Endodermal cell (in vitro differentiated cells): ENCODE results near the gene KLRF1. TPM values are rescaled to one million over a fixed set of nuclear protein-coding genes. Genes with fewer than 3 reads are reported as not detected.
"Not testable (repeated sequence)": the region's sequence is repeated elsewhere in the genome, so short reads cannot be mapped to it uniquely, and the experiment has no call there.

ENCODE experiments used
- DNase-seq: peaks from one replicate; pipeline ENCODE4 v3.0.0-alpha.2; 2017
- H3K27ac ChIP-seq: 2 replicates; pipeline ENCODE4 v1.5.1; 2013; ENCODE audit warnings: mild to moderate bottlenecking, low read depth, low read length, moderate library complexity
- H3K27me3 ChIP-seq: 2 replicates; pipeline ENCODE4 v1.6.1; 2013; ENCODE audit warnings: mild to moderate bottlenecking, low read length, moderate library complexity; ENCODE audit not compliant: insufficient read depth, control insufficient read depth, poor library complexity, severe bottlenecking
- H3K36me3 ChIP-seq: 2 replicates; pipeline ENCODE4 v1.7.0; 2013; ENCODE audit warnings: mild to moderate bottlenecking, low read length, moderate library complexity; ENCODE audit not compliant: control insufficient read depth, insufficient read depth
- H3K4me1 ChIP-seq: one replicate; pipeline ENCODE4 v1.7.0; 2013; ENCODE audit warnings: low read length; ENCODE audit not compliant: control insufficient read depth, insufficient read depth
- H3K4me3 ChIP-seq: 2 replicates; pipeline ENCODE4 v1.5.1; 2013; ENCODE audit warnings: mild to moderate bottlenecking, low read length, moderate library complexity
- H3K9ac ChIP-seq: 2 replicates; pipeline ENCODE4 v1.6.1; 2013; ENCODE audit warnings: mild to moderate bottlenecking, low read length, moderate library complexity; ENCODE audit not compliant: poor library complexity, severe bottlenecking; ENCODE audit errors: extremely low read depth
- H3K9me3 ChIP-seq: 2 replicates; pipeline ENCODE4 v1.6.1; 2013; ENCODE audit warnings: mild to moderate bottlenecking, low read length, moderate library complexity; ENCODE audit not compliant: control insufficient read depth
- H3K27ac Mint-ChIP-seq: 2 replicates; pipeline ENCODE4 v1.8.0; 2020; ENCODE audit warnings: mixed read lengths
- H3K27me3 Mint-ChIP-seq: 2 replicates; pipeline ENCODE4 v1.8.0; 2021; ENCODE audit warnings: mild to moderate bottlenecking, mixed read lengths; ENCODE audit not compliant: insufficient read depth
- H3K36me3 Mint-ChIP-seq: 2 replicates; pipeline ENCODE4 v1.8.0; 2020; ENCODE audit warnings: low read depth, mixed read lengths
- H3K4me1 Mint-ChIP-seq: 2 replicates; pipeline ENCODE4 v1.8.0; 2020; ENCODE audit warnings: mixed read lengths
- H3K4me3 Mint-ChIP-seq: 2 replicates; pipeline ENCODE4 v1.8.0; 2020; ENCODE audit warnings: mild to moderate bottlenecking, moderate library complexity, mixed read lengths
- H3K9me3 Mint-ChIP-seq: 2 replicates; pipeline ENCODE4 v1.8.0; 2020; ENCODE audit warnings: mild to moderate bottlenecking, mixed read lengths
- CTCF ChIP-seq: fragments of 200-600 bp; sonication (generic); conservative IDR thresholded peaks from 2 replicates; pipeline ENCODE4 v1.5.0; 2021; ENCODE audit warnings: antibody characterized with exemption, mild to moderate bottlenecking
- WGBS, 2 experiments: methylation state at CpG; one replicate each; pipeline versions ENCODE4 v1.1.5 to v1.1.7; 2013; ENCODE audit warnings: missing lambda C conversion rate in 2 of 2, mixed read lengths in 1 of 2; ENCODE audit not compliant: insufficient coverage in 1 of 2, insufficient read length in 1 of 2; 5-methylcytosine and 5-hydroxymethylcytosine counted together
- total RNA-seq, 2 donors: library from RNA; stranded (reverse); fragmentation: NEBNext Ultra II Directional in 1 of 2; extraction: Animal tissue kit (Norgen Biotek cat#: 25700) in 1 of 2; gene quantifications; 2 replicates in 1 of 2; 3 replicates in 1 of 2; pipeline ENCODE4 v1.2.1, GENCODE V29; 2021

KLRF1 gene
- total RNA-seq, 2 donors from 2014 or later = not detected

- TF ChIP-seq CTCF = no peak
- DNase-seq = no peak
- Mint-ChIP-seq H3K4me3 (no peak overlapping the region), H3K27ac (no peak overlapping the region), H3K4me1 (peaks cover 21% of the 10 kb centered on the region), H3K9me3 (peaks cover 5% of the 10 kb centered on the region), H3K36me3 (no peaks in the 10 kb centered on the region), H3K27me3 (no peaks in the 10 kb centered on the region)
- no peaks in the 10 kb centered on the region for H3K27me3 ChIP-seq
- WGBS, 2 experiments = 91% methylated on average over 3 of the region's 3 CpGs; no CpG with 5 or more reads in 1 of the 2 experiments
- H3K9me3 ChIP-seq = no peaks in the 10 kb centered on the region
- no peaks in the 10 kb centered on the region for H3K36me3 ChIP-seq
- H3K9ac ChIP-seq = no peak overlapping the region
- H3K4me3 ChIP-seq = no peak overlapping the region
- H3K4me1 ChIP-seq = no peaks in the 10 kb centered on the region
- H3K27ac ChIP-seq = no peak overlapping the region
These were observed 44.9 kb downstream of the KLRF1 start for GRCh38 chr12:9872162-9872561.

GRCh38 chr12:9872742-9873141, 45.5 kb downstream of the KLRF1 start:
- WGBS, 2 experiments = 88 to 94% methylated on average over 11 of the region's 11 CpGs
- Mint-ChIP-seq H3K27ac (no peak overlapping the region), H3K9me3 (peaks cover 5% of the 10 kb centered on the region), H3K27me3 (no peaks in the 10 kb centered on the region), H3K4me1 (peaks cover 21% of the 10 kb centered on the region), H3K36me3 (no peaks in the 10 kb centered on the region), H3K4me3 (no peak overlapping the region)
- Histone ChIP-seq H3K9ac (no peak overlapping the region), H3K27me3 (no peaks in the 10 kb centered on the region), H3K27ac (no peak overlapping the region), H3K36me3 (no peaks in the 10 kb centered on the region), H3K4me1 (no peaks in the 10 kb centered on the region), H3K9me3 (no peaks in the 10 kb centered on the region), H3K4me3 (no peak overlapping the region)
- no peak for TF ChIP-seq CTCF
- no peak for DNase-seq

- H3K4me3 Mint-ChIP-seq, H3K36me3 ChIP-seq, H3K4me3 ChIP-seq, H3K4me1 Mint-ChIP-seq, DNase-seq, H3K9me3 ChIP-seq, H3K9ac ChIP-seq, H3K27me3 ChIP-seq, H3K9me3 Mint-ChIP-seq, H3K27ac Mint-ChIP-seq, H3K4me1 ChIP-seq, H3K27ac ChIP-seq, H3K27me3 Mint-ChIP-seq, H3K36me3 Mint-ChIP-seq: not testable (repeated sequence)
- 97% methylated on average over 24 of the region's 26 CpGs; no CpG with 5 or more reads in 1 of the 2 experiments for WGBS, 2 experiments
These were observed 48.8 kb downstream of the KLRF1 start for GRCh38 chr12:9876120-9876519.

GRCh38 chr12:9880532-9881078, 53.3 kb downstream of the KLRF1 start:
- Histone ChIP-seq H3K9me3 (no peaks in the 10 kb centered on the region), H3K4me3 (no peak overlapping the region), H3K36me3 (no peaks in the 10 kb centered on the region), H3K9ac (no peak overlapping the region), H3K27ac (no peak overlapping the region), H3K27me3 (no peaks in the 10 kb centered on the region), H3K4me1 (no peaks in the 10 kb centered on the region)
- Mint-ChIP-seq H3K36me3 (no peaks in the 10 kb centered on the region), H3K4me3 (no peak overlapping the region), H3K27me3 (no peaks in the 10 kb centered on the region), H3K4me1 (no peaks in the 10 kb centered on the region), H3K27ac (no peak overlapping the region), H3K9me3 (peaks cover 2% of the 10 kb centered on the region)
- WGBS, 2 experiments = 77 to 79% methylated on average over 4 of the region's 4 CpGs
- no peak for DNase-seq
- TF ChIP-seq CTCF = no peak
